Gastroesophageal sphincter (tissue), 4 donors: ENCODE measurements around the gene TNRC6B. TPM values are rescaled to one million over a fixed set of nuclear protein-coding genes. Genes with fewer than 3 reads are reported as not detected.

Source experiments
- ATAC-seq: fragments of 150-250 bp; one replicate; pipeline ENCODE4 v1.9.1; 2016; ENCODE audit warnings: mild to moderate bottlenecking, moderate library complexity
- H3K27ac ChIP-seq, 4 donors: fragments of 200-600 bp; sonication (generic) in 3 of 4; 1 replicate in 3 of 4; 2 replicates in 1 of 4; pipeline ENCODE4 v1.5.1; 2016 to 2019
- H3K27me3 ChIP-seq: fragments of 200-600 bp; sonication (generic); one replicate; pipeline ENCODE4 v1.5.1; 2019
- H3K36me3 ChIP-seq, 2 donors: fragments of 200-600 bp; sonication (generic); one replicate each; pipeline ENCODE4 v1.5.1; 2019; ENCODE audit warnings: control low read depth in 1 of 2
- H3K4me1 ChIP-seq, 3 donors: fragments of 200-600 bp; sonication (generic); 1 replicate in 2 of 3; 2 replicates in 1 of 3; pipeline ENCODE4 v1.5.1; 2016 to 2019; ENCODE audit warnings: control low read depth in 2 of 3
- H3K4me3 ChIP-seq, 2 donors: fragments of 200-600 bp; sonication (generic); one replicate each; pipeline ENCODE4 v1.5.1; 2019; ENCODE audit warnings: mild to moderate bottlenecking in 1 of 2, moderate library complexity in 1 of 2
- H3K9me3 ChIP-seq, 3 donors: fragments of 200-600 bp; sonication (generic); one replicate each; pipeline ENCODE4 v1.5.1; 2017 to 2019; ENCODE audit warnings: control low read depth in 2 of 3
- CTCF ChIP-seq, 4 experiments: fragments of 200-600 bp in 2 of 4; fragments of 450-650 bp in 2 of 4; sonication (generic) in 1 of 4; IDR thresholded peaks; one replicate each; pipeline ENCODE4 v1.5.1; 2017 to 2019; ENCODE audit warnings: antibody characterized with exemption in 4 of 4, mild to moderate bottlenecking in 2 of 4, moderate library complexity in 2 of 4
- EP300 ChIP-seq: sonication (generic); formaldehyde crosslinking; IDR thresholded peaks from one replicate; pipeline ENCODE4 v1.6.1; 2017; ENCODE audit warnings: antibody characterized with exemption, mild to moderate bottlenecking
- POLR2A ChIP-seq, 2 donors: fragments of 450-650 bp; IDR thresholded peaks; one replicate each; pipeline ENCODE4 v1.6.1; 2017; ENCODE audit warnings: antibody characterized with exemption in 2 of 2, mild to moderate bottlenecking in 2 of 2, moderate library complexity in 1 of 2
- POLR2AphosphoS5 ChIP-seq: sonication (generic); formaldehyde crosslinking; IDR thresholded peaks from one replicate; pipeline ENCODE4 v1.6.1; 2017; ENCODE audit warnings: antibody characterized with exemption
- WGBS, 2 donors: methylation state at CpG; one replicate each; pipeline ENCODE4 v1.1.5; 2018; ENCODE audit warnings: low coverage in 1 of 2; 5-methylcytosine and 5-hydroxymethylcytosine counted together
- total RNA-seq, 4 donors: library from RNA; depleted of rRNA; stranded (reverse); fragments of >200 nt; gene quantifications; one replicate each; pipeline ENCODE4 v1.1.0, GENCODE V29; 2016

The TNRC6B gene
- total RNA-seq, 4 donors from 2014 or later = 32.4 to 71.2 (median 60.7) TPM

DNA sequence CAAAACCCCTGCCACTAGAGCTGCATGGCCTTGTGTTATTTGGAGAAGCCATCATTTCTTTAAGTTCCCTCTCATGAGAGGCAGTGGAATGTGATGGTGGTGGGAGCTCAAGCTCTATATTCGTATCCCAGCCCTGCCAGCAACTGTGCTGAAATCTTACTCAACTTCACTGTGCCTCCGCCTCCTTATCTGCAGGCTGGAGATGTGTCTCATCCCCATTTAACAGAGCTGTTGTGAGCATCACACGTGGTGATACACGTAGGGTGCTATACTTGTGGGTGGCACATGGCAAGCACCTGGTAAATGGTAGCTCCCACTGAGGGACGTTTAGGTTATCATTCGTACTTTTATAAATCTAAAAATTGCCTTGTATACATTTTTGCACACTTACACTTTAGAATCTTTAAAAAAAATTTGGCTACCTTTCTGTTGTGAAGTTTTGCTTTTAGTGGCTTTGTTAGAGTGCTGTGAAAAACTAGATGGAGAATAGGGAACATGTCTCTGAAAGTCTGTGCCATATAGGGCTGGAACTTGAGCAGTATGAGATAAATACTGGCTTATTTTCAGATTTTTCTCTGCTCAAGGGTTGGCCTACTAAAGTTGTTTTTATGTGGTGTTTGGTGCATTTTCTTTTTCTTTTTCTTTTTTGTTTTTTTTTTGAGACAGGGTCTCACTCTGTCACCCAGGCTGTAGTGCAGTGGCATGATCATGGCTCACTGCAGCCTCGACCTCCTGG, 23.2 kb downstream of the TNRC6B start:
- Histone ChIP-seq H3K4me1 (peaks cover 30 to 87% (median 47%) of the 10 kb centered on the region in 3 donors), H3K4me3 (no peak overlapping the region), H3K9me3 (no peaks in the 10 kb centered on the region), H3K27ac (peak overlapping the region in 2 of 4 donors; percentile 27 to 75), H3K36me3 (no peaks in the 10 kb centered on the region), H3K27me3 (no peaks in the 10 kb centered on the region)
- WGBS, 2 donors = 56 to 62% methylated on average over 6 to 7 of the region's 7 CpGs
- TF ChIP-seq POLR2A (IDR thresholded peaks at IDR 0.05) = no peak
- no peak for TF ChIP-seq POLR2AphosphoS5
- TF ChIP-seq CTCF (IDR thresholded peaks at IDR 0.05) = no peak
- TF ChIP-seq EP300 = no peak
- no peak for ATAC-seq

- H3K4me1 ChIP-seq = peaks cover 30 to 77% (median 34%) of the 10 kb centered on the region in 3 donors
- no peak overlapping the region for H3K4me3 ChIP-seq
- no peaks in the 10 kb centered on the region for H3K9me3 ChIP-seq
- WGBS, 2 donors = 41 to 52% methylated on average over 8 to 9 of the region's 9 CpGs
- TF ChIP-seq EP300 (no peak), CTCF (IDR thresholded peaks at IDR 0.05) (no peak), POLR2A (IDR thresholded peaks at IDR 0.05) (no peak), POLR2AphosphoS5 (no peak)
- peak overlapping the region; percentile 39 to 82 (median 76) for H3K27ac ChIP-seq
- no peaks in the 10 kb centered on the region for H3K27me3 ChIP-seq
- H3K36me3 ChIP-seq = no peaks in the 10 kb centered on the region
- no peak for ATAC-seq
These were observed 24.7 kb downstream of the TNRC6B start for GRCh38 chr22:40202225-40202944.

DNA sequence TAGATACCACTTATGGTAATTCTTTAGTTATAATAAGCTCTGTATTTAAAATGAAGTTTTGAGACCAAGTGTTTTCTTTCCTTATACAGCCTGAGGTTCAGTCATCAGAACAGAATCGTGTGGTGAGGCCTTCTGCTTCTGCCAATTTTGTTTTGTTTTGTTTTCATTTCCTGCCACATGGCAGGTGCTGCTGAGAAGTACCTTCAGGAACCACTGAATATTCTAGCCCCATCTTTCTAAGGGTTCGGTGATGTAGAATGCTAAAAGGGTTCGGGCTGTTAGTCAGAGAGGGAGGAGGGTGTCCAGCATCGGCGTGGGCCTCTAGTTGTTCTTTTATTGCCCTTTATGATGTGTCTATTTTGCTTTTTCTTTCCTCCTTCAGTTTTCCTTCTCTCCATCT, 25.8 kb downstream of the TNRC6B start:
- Histone ChIP-seq H3K27me3 (no peaks in the 10 kb centered on the region), H3K27ac (peak overlapping the region; percentile 14 to 82 (median 76)), H3K9me3 (no peaks in the 10 kb centered on the region), H3K4me3 (no peak overlapping the region), H3K36me3 (no peaks in the 10 kb centered on the region), H3K4me1 (peaks cover 30 to 71% (median 31%) of the 10 kb centered on the region in 3 donors)
- no peak for ATAC-seq
- WGBS, 2 donors = 14 to 27% methylated on average over 4 to 5 of the region's 5 CpGs
- TF ChIP-seq POLR2AphosphoS5 (no peak), CTCF (IDR thresholded peaks at IDR 0.05) (no peak), EP300 (no peak), POLR2A (IDR thresholded peaks at IDR 0.05) (no peak)

GRCh38 chr22:40204321-40205116, 26.8 kb downstream of the TNRC6B start:
- no peaks in the 10 kb centered on the region for H3K27me3 ChIP-seq
- TF ChIP-seq POLR2AphosphoS5 (peak; percentile 70), CTCF (IDR thresholded peaks at IDR 0.05) (no peak)
- 5 to 18% methylated on average over 3 to 5 of the region's 5 CpGs for WGBS, 2 donors
- H3K36me3 ChIP-seq = no peaks in the 10 kb centered on the region
- H3K27ac ChIP-seq = peak overlapping the region; percentile 14 to 82 (median 76)
- ATAC-seq = peak; percentile 74
- H3K9me3 ChIP-seq = no peaks in the 10 kb centered on the region
- H3K4me3 ChIP-seq = no peak overlapping the region
- H3K4me1 ChIP-seq = peaks cover 30 to 72% (median 31%) of the 10 kb centered on the region in 3 donors
